Ovary (tissue), 9 donors: ENCODE measurements around the gene PFAS. TPM values are rescaled to one million over a fixed set of nuclear protein-coding genes. Genes with fewer than 3 reads are reported as not detected.

ENCODE experiments used
- DNase-seq, 5 donors: peaks; one replicate each; pipeline ENCODE4 v3.0.0-alpha.2; 2019 to 2020
- H3K27ac ChIP-seq, 2 donors: fragments of 200-600 bp; one replicate each; pipeline versions ENCODE4 v1.5.1 to v1.8.0; 2019 to 2022
- H3K27me3 ChIP-seq: fragments of 200-600 bp; one replicate; pipeline ENCODE4 v1.8.0; 2022
- H3K36me3 ChIP-seq: fragments of 200-600 bp; sonication (generic); one replicate; pipeline ENCODE4 v1.5.1; 2019
- H3K4me1 ChIP-seq: one replicate; pipeline ENCODE4 v1.8.1; 2013; ENCODE audit warnings: mild to moderate bottlenecking, moderate library complexity; ENCODE audit not compliant: insufficient read depth
- H3K4me3 ChIP-seq: fragments of 200-600 bp; sonication (generic); one replicate; pipeline ENCODE4 v1.5.1; 2017
- H3K9me3 ChIP-seq, 2 donors: fragments of 200-600 bp in 1 of 2; sonication (generic) in 1 of 2; one replicate each; pipeline versions ENCODE4 v1.5.1 to v1.8.1; 2013 to 2019; ENCODE audit warnings: mild to moderate bottlenecking in 1 of 2, moderate library complexity in 1 of 2
- CTCF ChIP-seq, 3 donors: fragments of 450-650 bp in 2 of 3; fragments of 200-600 bp in 1 of 3; IDR thresholded peaks; one replicate each; pipeline versions ENCODE4 v1.5.1 to v1.8.0; 2016 to 2022; ENCODE audit warnings: antibody characterized with exemption in 3 of 3, mild to moderate bottlenecking in 1 of 3
- EP300 ChIP-seq: sonication (generic); formaldehyde crosslinking; IDR thresholded peaks from one replicate; pipeline ENCODE4 v1.6.1; 2017; ENCODE audit warnings: antibody characterized with exemption
- POLR2A ChIP-seq: fragments of 450-650 bp; IDR thresholded peaks from one replicate; pipeline ENCODE4 v1.6.1; 2017; ENCODE audit warnings: antibody characterized with exemption, mild to moderate bottlenecking, moderate library complexity
- WGBS, 3 donors: extraction: QIAGEN DNeasy Blood & Tissue Kit in 1 of 3; methylation state at CpG; one replicate each; pipeline versions ENCODE4 v1.1.5 to v1.1.7; 2013 to 2017; 5-methylcytosine and 5-hydroxymethylcytosine counted together
- intact Hi-C, 4 donors: fragments of 100-400 bp; cut with DNase I; formaldehyde crosslinking; loops; one replicate each; pipeline versions ENCODE4 v1.11.0 to v1.15.1; 2022 to 2023
- polyA plus RNA-seq, 2 donors: library from polyadenylated mRNA; stranded (reverse); fragments of 200-250 nt in 1 of 2; fragments of 350-450 nt in 1 of 2; fragmentation: Illumina TruSeq in 1 of 2; extraction: RNeasy Lipid Tissue Mini Kit (QIAGEN cat#74804) in 1 of 2; gene quantifications; one replicate each; pipeline ENCODE4 v1.2.3, GENCODE V29; 2013 to 2014
- total RNA-seq, 7 donors: library from RNA; depleted of rRNA in 2 of 7; stranded (reverse); fragments of >200 nt in 2 of 7; fragmentation: NEBNext Ultra II Directional in 3 of 7; extraction: Animal tissue kit (Norgen Biotek cat#: 25700) in 3 of 7; gene quantifications; one replicate each; pipeline versions ENCODE4 v1.1.0 to v1.2.4, GENCODE V29; 2016 to 2023
- donor health status: DM: no; HTN: no; CAD: no; lungs with moderate emphysema.
- donor health status: DM: no; HTN: no; CAD: no.
- donor health status: Bipolar disorder and iron deficiency.
- donor health status: DM: yes; HTN: yes; CAD: no.
- donor health status: DM: no; HTN: no; CAD: no.
- donor health status: DM: yes; HTN: yes; CAD: no.

PFAS gene
- total and polyA plus RNA-seq, 9 donors: 6.6 to 69.9 (median 27.8) TPM

- intact Hi-C loops: loop anchor here in 2 of 4 donors (5.0 to 10.0 kb wide), 3 partner anchors 33 to 171 kb away; partner anchors contain the start of gene ALOXE3 (in 2 of the 2)
- H3K27ac ChIP-seq: no peak overlapping the region
Measured at GRCh38 chr17:8285270-8286181, 36.4 kb downstream of the PFAS start.

GRCh38 chr17:8287651-8288335 lies 38.7 kb downstream of the PFAS start:
- Histone ChIP-seq H3K9me3 (no peaks in the 10 kb centered on the region), H3K4me1 (peaks cover 2% of the 10 kb centered on the region), H3K27me3 (no peaks in the 10 kb centered on the region), H3K36me3 (no peaks in the 10 kb centered on the region), H3K4me3 (peak overlapping the region; percentile 77), H3K27ac (peak overlapping the region; percentile 72 to 88)
- DNase-seq: peak in 3 of 5 donors; percentile 22 to 46 (median 34)
- 26 to 29% (median 29%) methylated on average over 18 to 19 of the region's 19 CpGs for WGBS, 3 donors
- TF ChIP-seq CTCF (IDR thresholded peaks at IDR 0.05) (no peak), EP300 (no peak), POLR2A (no peak)
- intact Hi-C loops: loop anchor here in 2 of 4 donors (5.0 to 10.0 kb wide), 3 partner anchors 35 to 173 kb away; partner anchors contain the start of gene ALOXE3 (in 2 of the 2)

More at GRCh38 chr17:8285270-8286181, 36.4 kb downstream of the PFAS start:
- H3K36me3 ChIP-seq: no peaks in the 10 kb centered on the region
- H3K9me3 ChIP-seq: no peaks in the 10 kb centered on the region
- no peaks in the 10 kb centered on the region for H3K27me3 ChIP-seq
- DNase-seq: no peak
- H3K4me3 ChIP-seq: no peak overlapping the region
- TF ChIP-seq POLR2A: no peak
- no peak for TF ChIP-seq EP300
- TF ChIP-seq CTCF (IDR thresholded peaks at IDR 0.05): no peak
- H3K4me1 ChIP-seq: peaks cover 2% of the 10 kb centered on the region
- 76 to 84% (median 82%) methylated on average over 10 of the region's 10 CpGs for WGBS, 3 donors

DNA sequence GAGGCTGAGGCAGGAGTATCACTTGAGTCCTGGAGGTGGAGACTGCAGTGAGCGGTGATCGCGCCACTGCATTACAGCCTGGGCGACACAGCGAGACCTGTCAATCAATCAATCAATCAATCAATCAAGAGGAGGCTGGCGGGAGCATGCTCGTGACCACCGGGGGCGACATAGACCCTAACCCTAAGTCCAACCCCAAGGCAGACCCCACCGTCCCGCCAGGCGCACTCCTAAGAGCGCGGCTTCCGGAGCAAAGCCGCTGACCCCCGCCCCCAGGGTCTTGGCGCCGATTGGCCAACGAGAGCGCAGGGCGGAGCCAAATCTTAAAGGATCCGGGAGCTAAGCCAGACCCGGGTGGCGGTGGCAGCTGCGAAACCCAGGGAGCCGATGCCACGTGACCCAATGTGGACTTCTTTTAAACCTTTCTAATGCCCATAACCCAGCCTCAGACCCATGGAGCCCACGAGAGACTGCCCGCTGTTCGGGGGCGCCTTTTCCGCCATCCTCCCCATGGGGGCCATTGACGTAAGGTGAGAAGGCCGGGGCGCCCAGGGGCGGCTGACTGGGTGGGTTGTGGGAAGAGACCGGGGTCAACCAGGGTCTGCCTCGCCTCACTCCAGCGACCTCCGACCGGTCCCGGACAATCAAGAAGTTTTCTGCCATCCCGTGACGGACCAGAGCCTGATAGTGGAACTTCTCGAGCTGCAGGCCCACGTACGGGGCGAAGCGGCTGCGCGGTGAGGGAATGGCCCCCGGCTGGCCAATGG lies 39.4 kb downstream of the PFAS start, which contains the start of gene RANGRF:
TSS of gene RANGRF (plus strand) at position 335 of the 767 bp plus-strand sequence. CDS start at position 454, 119 bp downstream.
- WGBS, 3 donors: 0 to 1% (median 1%) methylated on average over 50 to 53 of the region's 53 CpGs
- H3K4me1 ChIP-seq: peaks cover 2% of the 10 kb centered on the region
- H3K27ac ChIP-seq: peak within 1 kb of the TSS; percentile 72 to 88
- H3K36me3 ChIP-seq: no peaks in the 10 kb centered on the region
- TF ChIP-seq EP300 (no peak), POLR2A (peak; percentile 63)
- H3K4me3 ChIP-seq: peak within 1 kb of the TSS; percentile 77
- no peaks in the 10 kb centered on the region for H3K27me3 ChIP-seq
- H3K9me3 ChIP-seq: no peaks in the 10 kb centered on the region
- intact Hi-C loops: loop anchor here in 2 of 4 donors (5.0 to 10.0 kb wide), 3 partner anchors 36 to 174 kb away; partner anchors contain the start of gene ALOXE3 (in 2 of the 2)
- DNase-seq: peak; percentile 89 to 94 (median 92)

- no peaks in the 10 kb centered on the region for H3K9me3 ChIP-seq
- TF ChIP-seq POLR2A: no peak
- no peak for TF ChIP-seq EP300
- no peak for TF ChIP-seq CTCF (IDR thresholded peaks at IDR 0.05)
- 1 to 2% (median 1%) methylated on average over 10 to 17 of the region's 17 CpGs for WGBS, 3 donors
- H3K27ac ChIP-seq: peak overlapping the region; percentile 72 to 88
- H3K4me1 ChIP-seq: peaks cover 2% of the 10 kb centered on the region
- H3K27me3 ChIP-seq: no peaks in the 10 kb centered on the region
- intact Hi-C loops: loop anchor here in 2 of 4 donors (5.0 to 10.0 kb wide), 3 partner anchors 37 to 174 kb away; partner anchors contain the start of gene ALOXE3 (in 2 of the 2)
- peak overlapping the region; percentile 77 for H3K4me3 ChIP-seq
- peak in 4 of 5 donors; percentile 78 to 89 (median 86) for DNase-seq
- H3K36me3 ChIP-seq: no peaks in the 10 kb centered on the region
Measured at GRCh38 chr17:8289103-8289397, 40.0 kb downstream of the PFAS start.
